ENCODE data around the gene ROPN1L. TPM values are rescaled to one million over a fixed set of nuclear protein-coding genes. Genes with fewer than 3 reads are reported as not detected.

Gene ROPN1L
- total RNA-seq, 4 donors from 2014 or later: 6.3 TPM; not detected in 3

GRCh38 chr5:10420468-10420867 is 21.2 kb upstream of the ROPN1L start:
- H3K4me3 ChIP-seq: no peak overlapping the region
- no peaks in the 10 kb centered on the region for H3K9me3 ChIP-seq
- no peaks in the 10 kb centered on the region for H3K27me3 ChIP-seq
- TF ChIP-seq CTCF (IDR thresholded peaks at IDR 0.05): no peak
- TF ChIP-seq POLR2A (IDR thresholded peaks at IDR 0.05): no peak
- H3K27ac ChIP-seq: no peak overlapping the region
- no peak for DNase-seq
- no peaks in the 10 kb centered on the region for H3K36me3 ChIP-seq
- intact Hi-C loops (cut with DNase I; ENCODE audit: low total_unique reads): no loop called here
- no peaks in the 10 kb centered on the region for H3K4me1 ChIP-seq

GRCh38 chr5:10420932-10421331 is 20.7 kb upstream of the ROPN1L start:
- no peak for DNase-seq
- TF ChIP-seq CTCF (IDR thresholded peaks at IDR 0.05) (no peak), POLR2A (IDR thresholded peaks at IDR 0.05) (no peak)
- Histone ChIP-seq H3K27me3 (no peaks in the 10 kb centered on the region), H3K36me3 (no peaks in the 10 kb centered on the region), H3K9me3 (no peaks in the 10 kb centered on the region), H3K27ac (no peak overlapping the region), H3K4me1 (no peaks in the 10 kb centered on the region), H3K4me3 (no peak overlapping the region)
- intact Hi-C loops (cut with DNase I; ENCODE audit: low total_unique reads): no loop called here

- DNase-seq: no peak
- Histone ChIP-seq H3K4me1 (no peaks in the 10 kb centered on the region), H3K27ac (no peak overlapping the region), H3K36me3 (no peaks in the 10 kb centered on the region), H3K4me3 (no peak overlapping the region), H3K9me3 (no peaks in the 10 kb centered on the region), H3K27me3 (no peaks in the 10 kb centered on the region)
- intact Hi-C loops (cut with DNase I; ENCODE audit: low total_unique reads): no loop called here
- TF ChIP-seq CTCF (IDR thresholded peaks at IDR 0.05) (no peak), POLR2A (IDR thresholded peaks at IDR 0.05) (no peak)
These were observed 19.6 kb upstream of the ROPN1L start for GRCh38 chr5:10421896-10422691.

GRCh38 chr5:10423022-10423421 is 18.7 kb upstream of the ROPN1L start:
- no peak for DNase-seq
- Histone ChIP-seq H3K27me3 (no peaks in the 10 kb centered on the region), H3K9me3 (no peaks in the 10 kb centered on the region), H3K36me3 (no peaks in the 10 kb centered on the region), H3K4me1 (no peaks in the 10 kb centered on the region), H3K27ac (no peak overlapping the region), H3K4me3 (no peak overlapping the region)
- intact Hi-C loops (cut with DNase I; ENCODE audit: low total_unique reads): no loop called here
- TF ChIP-seq CTCF (IDR thresholded peaks at IDR 0.05): no peak
- TF ChIP-seq POLR2A (IDR thresholded peaks at IDR 0.05): no peak

GRCh38 chr5:10424124-10424731 is 17.5 kb upstream of the ROPN1L start:
- H3K36me3 ChIP-seq: no peaks in the 10 kb centered on the region
- no peaks in the 10 kb centered on the region for H3K9me3 ChIP-seq
- no peaks in the 10 kb centered on the region for H3K27me3 ChIP-seq
- intact Hi-C loops (cut with DNase I; ENCODE audit: low total_unique reads): no loop called here
- no peak for DNase-seq
- H3K4me3 ChIP-seq: no peak overlapping the region
- H3K27ac ChIP-seq: no peak overlapping the region
- peak; percentile 24 to 44 (median 28) for TF ChIP-seq CTCF (IDR thresholded peaks at IDR 0.05)
- no peak for TF ChIP-seq POLR2A (IDR thresholded peaks at IDR 0.05)
- H3K4me1 ChIP-seq: no peaks in the 10 kb centered on the region
